NK-92 treated with Interleukin-12 subunit alpha and Interleukin-12 subunit beta, amount 100 ng/mL, for 24 hours (cell line): ENCODE measurements around the gene TMEM272.

Experiments
- DNase-seq: peaks from one replicate; lab custom pipeline; 2025; lab: John Stamatoyannopoulos, UW

TMEM272 gene

GRCh38 chr13:51780099-51780498 lies 64.9 kb downstream of the TMEM272 start:
- no peak for DNase-seq

- DNase-seq: no peak
Measured at GRCh38 chr13:51778392-51778791, 66.6 kb downstream of the TMEM272 start.

- DNase-seq: no peak
Measured at GRCh38 chr13:51777921-51778320, 67.1 kb downstream of the TMEM272 start.

GRCh38 chr13:51776179-51776578 lies 68.8 kb downstream of the TMEM272 start:
- no peak for DNase-seq

- no peak for DNase-seq
Measured at GRCh38 chr13:51773515-51773914, 71.5 kb downstream of the TMEM272 start.

- DNase-seq: no peak
Measured at GRCh38 chr13:51772781-51773180, 72.2 kb downstream of the TMEM272 start.

- DNase-seq: no peak
Measured at GRCh38 chr13:51772105-51772455, 72.9 kb downstream of the TMEM272 start.

- DNase-seq: no peak
Measured at GRCh38 chr13:51771418-51772104, 73.4 kb downstream of the TMEM272 start.

GRCh38 chr13:51770681-51771417 lies 74.1 kb downstream of the TMEM272 start:
- no peak for DNase-seq

GRCh38 chr13:51770160-51770559 lies 74.8 kb downstream of the TMEM272 start:
- no peak for DNase-seq

- no peak for DNase-seq
Measured at GRCh38 chr13:51769455-51770127, 75.4 kb downstream of the TMEM272 start.

GRCh38 chr13:51768976-51769375 lies 76.0 kb downstream of the TMEM272 start:
- no peak for DNase-seq

GRCh38 chr13:51768378-51768921 lies 76.5 kb downstream of the TMEM272 start:
- no peak for DNase-seq

- DNase-seq: no peak
Measured at GRCh38 chr13:51767100-51767499, 77.9 kb downstream of the TMEM272 start.

GRCh38 chr13:51765142-51765515 lies 79.8 kb downstream of the TMEM272 start:
- no peak for DNase-seq

- no peak for DNase-seq
Measured at GRCh38 chr13:51764184-51765141, 80.5 kb downstream of the TMEM272 start.

GRCh38 chr13:51763486-51763885 lies 81.5 kb downstream of the TMEM272 start:
- DNase-seq: no peak
